Mucosa of stomach (tissue), 1 donor: ENCODE results near the gene KRTAP1-5.
"Not testable (repeated sequence)": the region's sequence is repeated elsewhere in the genome, so short reads cannot be mapped to it uniquely, and the experiment has no call there.

Experiments used
- H3K27me3 ChIP-seq: one replicate; pipeline ENCODE4 v1.7.0; 2013; ENCODE audit warnings: mild to moderate bottlenecking, low read length; ENCODE audit not compliant: control insufficient read depth, insufficient read depth
- H3K36me3 ChIP-seq: one replicate; pipeline ENCODE4 v1.7.0; 2013; ENCODE audit warnings: low read length; ENCODE audit not compliant: control insufficient read depth, insufficient read depth
- H3K4me1 ChIP-seq: one replicate; pipeline ENCODE4 v1.7.0; 2013; ENCODE audit warnings: mild to moderate bottlenecking, low read length; ENCODE audit not compliant: control insufficient read depth, insufficient read depth
- H3K4me3 ChIP-seq: one replicate; pipeline ENCODE4 v1.7.0; 2013; ENCODE audit warnings: low read length
- H3K9ac ChIP-seq: one replicate; pipeline ENCODE4 v1.7.0; 2013; ENCODE audit warnings: mild to moderate bottlenecking, low read length, moderate library complexity
- H3K9me3 ChIP-seq: one replicate; pipeline ENCODE4 v1.7.0; 2013; ENCODE audit warnings: mild to moderate bottlenecking, low read length, moderate library complexity; ENCODE audit not compliant: control insufficient read depth
- donor health status: Pancreatic carcinoma.

Gene KRTAP1-5

GRCh38 chr17:41012326-41013120, 14.5 kb downstream of the KRTAP1-5 start:
- no peaks in the 10 kb centered on the region for H3K9me3 ChIP-seq
- H3K4me3 ChIP-seq = no peak overlapping the region
- H3K36me3 ChIP-seq = no peaks in the 10 kb centered on the region
- no peaks in the 10 kb centered on the region for H3K4me1 ChIP-seq
- H3K9ac ChIP-seq = no peak overlapping the region
- H3K27me3 ChIP-seq = no peaks in the 10 kb centered on the region

- H3K9ac ChIP-seq = no peak overlapping the region
- H3K4me1 ChIP-seq = no peaks in the 10 kb centered on the region
- H3K27me3 ChIP-seq = no peaks in the 10 kb centered on the region
- H3K9me3 ChIP-seq = no peaks in the 10 kb centered on the region
- no peaks in the 10 kb centered on the region for H3K36me3 ChIP-seq
- H3K4me3 ChIP-seq = no peak overlapping the region
Observed at GRCh38 chr17:41010441-41010840, 16.6 kb downstream of the KRTAP1-5 start.

GRCh38 chr17:41009936-41010335, 17.1 kb downstream of the KRTAP1-5 start:
- Histone ChIP-seq H3K27me3 (no peaks in the 10 kb centered on the region), H3K9ac (no peak overlapping the region), H3K36me3 (no peaks in the 10 kb centered on the region), H3K4me3 (no peak overlapping the region), H3K4me1 (no peaks in the 10 kb centered on the region), H3K9me3 (no peaks in the 10 kb centered on the region)

GRCh38 chr17:41009301-41009760, 17.7 kb downstream of the KRTAP1-5 start:
- H3K9ac ChIP-seq = no peak overlapping the region
- no peaks in the 10 kb centered on the region for H3K4me1 ChIP-seq
- no peaks in the 10 kb centered on the region for H3K9me3 ChIP-seq
- H3K27me3 ChIP-seq = no peaks in the 10 kb centered on the region
- H3K36me3 ChIP-seq = no peaks in the 10 kb centered on the region
- no peak overlapping the region for H3K4me3 ChIP-seq

- Histone ChIP-seq H3K9me3 (no peaks in the 10 kb centered on the region), H3K4me3 (no peak within 1 kb of the TSS), H3K4me1 (no peaks in the 10 kb centered on the region), H3K36me3 (no peaks in the 10 kb centered on the region), H3K9ac (no peak within 1 kb of the TSS), H3K27me3 (no peaks in the 10 kb centered on the region)
Observed at GRCh38 chr17:41008811-41009210, 18.2 kb downstream of the KRTAP1-5 start, which contains the start of gene KRTAP3-1. KRTAP3-1 (minus strand) TSS chr17:41009128; CDS start chr17:41009074, 54 bp downstream.

GRCh38 chr17:41004397-41004796, 22.6 kb downstream of the KRTAP1-5 start:
- no peak overlapping the region for H3K9ac ChIP-seq

GRCh38 chr17:41003926-41004325, 23.1 kb downstream of the KRTAP1-5 start:
- H3K9me3 ChIP-seq = no peaks in the 10 kb centered on the region
- peaks cover 12% of the 10 kb centered on the region for H3K4me1 ChIP-seq
- H3K4me3 ChIP-seq = no peak overlapping the region
- no peak overlapping the region for H3K9ac ChIP-seq
- H3K27me3 ChIP-seq = no peaks in the 10 kb centered on the region
- H3K36me3 ChIP-seq = no peaks in the 10 kb centered on the region

More at GRCh38 chr17:41004397-41004796, 22.6 kb downstream of the KRTAP1-5 start:
- Histone ChIP-seq H3K4me1 (peaks cover 12% of the 10 kb centered on the region), H3K9me3 (no peaks in the 10 kb centered on the region), H3K36me3 (no peaks in the 10 kb centered on the region), H3K4me3 (no peak overlapping the region), H3K27me3 (no peaks in the 10 kb centered on the region)

GRCh38 chr17:41002814-41003213, 24.2 kb downstream of the KRTAP1-5 start:
- Histone ChIP-seq H3K27me3 (no peaks in the 10 kb centered on the region), H3K4me1 (peaks cover 12% of the 10 kb centered on the region), H3K36me3 (no peaks in the 10 kb centered on the region), H3K4me3 (no peak overlapping the region), H3K9ac (no peak overlapping the region), H3K9me3 (no peaks in the 10 kb centered on the region)

GRCh38 chr17:41001795-41002194, 25.2 kb downstream of the KRTAP1-5 start:
- no peaks in the 10 kb centered on the region for H3K9me3 ChIP-seq
- H3K9ac ChIP-seq = no peak overlapping the region
- no peaks in the 10 kb centered on the region for H3K36me3 ChIP-seq
- no peaks in the 10 kb centered on the region for H3K27me3 ChIP-seq
- H3K4me3 ChIP-seq = no peak overlapping the region
- peaks cover 12% of the 10 kb centered on the region for H3K4me1 ChIP-seq

- not testable (repeated sequence) for H3K9me3 ChIP-seq, H3K27me3 ChIP-seq, H3K9ac ChIP-seq, H3K36me3 ChIP-seq, H3K4me3 ChIP-seq
- H3K4me1 ChIP-seq = peaks cover 12% of the 10 kb centered on the region
Observed at GRCh38 chr17:40999563-40999962, 27.4 kb downstream of the KRTAP1-5 start, which contains the start of gene KRTAP3-2. KRTAP3-2 (minus strand) TSS chr17:40999906; CDS start chr17:40999853, 53 bp downstream.

- H3K4me1 ChIP-seq = peaks cover 8% of the 10 kb centered on the region
- H3K36me3 ChIP-seq = no peaks in the 10 kb centered on the region
- no peaks in the 10 kb centered on the region for H3K27me3 ChIP-seq
- no peaks in the 10 kb centered on the region for H3K9me3 ChIP-seq
- no peak overlapping the region for H3K9ac ChIP-seq
- no peak overlapping the region for H3K4me3 ChIP-seq
Observed at GRCh38 chr17:40997361-40997760, 29.6 kb downstream of the KRTAP1-5 start.

GRCh38 chr17:40996829-40997228, 30.2 kb downstream of the KRTAP1-5 start:
- Histone ChIP-seq H3K9ac (no peak overlapping the region), H3K4me3 (no peak overlapping the region), H3K36me3 (no peaks in the 10 kb centered on the region), H3K4me1 (peaks cover 3% of the 10 kb centered on the region), H3K9me3 (no peaks in the 10 kb centered on the region), H3K27me3 (no peaks in the 10 kb centered on the region)
